HEK293 (cell line): Measurements from ENCODE around the gene UAP1.

ENCODE experiments used
- CTCF ChIA-PET: fragments of 350-600 bp; formaldehyde crosslinking; extraction: SDS; loops from one replicate; lab custom pipeline; 2021; ENCODE audit warnings: antibody characterized with exemption; lab: Yijun Ruan, JAX
- POLR2A ChIA-PET: fragments of 300-600 bp; formaldehyde crosslinking; extraction: SDS; loops from one replicate; lab custom pipeline; 2020; ENCODE audit warnings: antibody characterized with exemption, inconsistent platforms; lab: Yijun Ruan, JAX
- H3K27ac ChIP-seq: fragments of 200-500 bp; sonication (Bioruptor generic); 2 replicates; pipeline ENCODE4 v1.5.1; 2014; ENCODE audit warnings: low read depth, low read length, control low read depth, inconsistent platforms; ENCODE audit errors: extremely low read depth
- H3K36me3 ChIP-seq, 2 experiments: fragments of 200-500 bp in 1 of 2; sonication (Bioruptor generic) in 1 of 2; 1 replicate in 1 of 2; 2 replicates in 1 of 2; pipeline ENCODE4 v1.5.1; 2014 to 2017; ENCODE audit warnings: inconsistent platforms in 2 of 2, low read length in 2 of 2; ENCODE audit not compliant: control insufficient read depth in 2 of 2, insufficient read depth in 1 of 2
- H3K4me1 ChIP-seq: fragments of 200-500 bp; sonication (Bioruptor generic); 2 replicates; pipeline ENCODE4 v1.5.1; 2014; ENCODE audit warnings: mild to moderate bottlenecking, low read length, inconsistent platforms; ENCODE audit not compliant: control insufficient read depth, insufficient read depth
- H3K4me3 ChIP-seq: 2 replicates; pipeline ENCODE4 v1.5.1; 2011; ENCODE audit warnings: low read depth, mild to moderate bottlenecking, control low read depth, low read length, moderate library complexity
- H3K9me3 ChIP-seq: fragments of 200-500 bp; sonication (Bioruptor generic); 2 replicates; pipeline ENCODE4 v1.5.1; 2014; ENCODE audit warnings: low read depth, low read length, inconsistent platforms; ENCODE audit not compliant: control insufficient read depth, insufficient read depth
- HOXD13 ChIP-seq: sonication (generic); formaldehyde crosslinking; IDR thresholded peaks from 2 replicates; pipeline ENCODE4 v1.8.0; 2022; ENCODE audit warnings: missing genetic modification reagents, borderline replicate concordance
- KLF1 ChIP-seq: fragments of 450-650 bp; formaldehyde crosslinking; IDR thresholded peaks from 2 replicates; pipeline ENCODE4 v1.5.1; 2016; ENCODE audit warnings: missing biosample characterization, missing genetic modification characterization
- KLF10 ChIP-seq: fragments of 450-650 bp; IDR thresholded peaks from 2 replicates; pipeline ENCODE4 v1.5.1; 2018; ENCODE audit warnings: missing biosample characterization, mild to moderate bottlenecking, missing genetic modification characterization
- KLF17 ChIP-seq: fragments of 450-650 bp; formaldehyde crosslinking; IDR thresholded peaks from 2 replicates; pipeline ENCODE4 v1.5.1; 2016; ENCODE audit warnings: missing biosample characterization, missing genetic modification characterization
- REST ChIP-seq: fragments of 450-650 bp; formaldehyde crosslinking; IDR thresholded peaks from 2 replicates; pipeline ENCODE4 v1.5.1; 2016; ENCODE audit warnings: missing biosample characterization, missing genetic modification characterization
- SCRT1 ChIP-seq: fragments of 450-650 bp; formaldehyde crosslinking; IDR thresholded peaks from 2 replicates; pipeline ENCODE4 v1.5.1; 2016; ENCODE audit warnings: missing biosample characterization, missing genetic modification characterization, borderline replicate concordance
- ZBTB1 ChIP-seq: fragments of 450-650 bp; formaldehyde crosslinking; IDR thresholded peaks from 2 replicates; pipeline ENCODE4 v1.5.1; 2016; ENCODE audit warnings: missing biosample characterization, missing genetic modification characterization
- ZBTB48 ChIP-seq: fragments of 450-650 bp; formaldehyde crosslinking; IDR thresholded peaks from 2 replicates; pipeline ENCODE4 v1.5.1; 2016; ENCODE audit warnings: missing biosample characterization, missing genetic modification characterization
- ZEB2 ChIP-seq: fragments of 450-650 bp; formaldehyde crosslinking; IDR thresholded peaks from 2 replicates; pipeline ENCODE4 v1.5.1; 2016; ENCODE audit warnings: missing biosample characterization, missing genetic modification characterization
- ZNF140 ChIP-seq: fragments of 450-650 bp; formaldehyde crosslinking; IDR thresholded peaks from 2 replicates; pipeline ENCODE4 v1.5.1; 2016; ENCODE audit warnings: missing biosample characterization, missing genetic modification characterization
- ZNF266 ChIP-seq: fragments of 450-650 bp; formaldehyde crosslinking; IDR thresholded peaks from 2 replicates; pipeline ENCODE4 v1.5.1; 2016; ENCODE audit warnings: missing biosample characterization, missing genetic modification characterization, low read depth
- ZNF324 ChIP-seq: fragments of 450-650 bp; formaldehyde crosslinking; IDR thresholded peaks from 2 replicates; pipeline ENCODE4 v1.5.1; 2016; ENCODE audit warnings: missing biosample characterization, missing genetic modification characterization
- ZNF423 ChIP-seq: fragments of 450-650 bp; formaldehyde crosslinking; IDR thresholded peaks from 2 replicates; pipeline ENCODE4 v1.5.1; 2016; ENCODE audit warnings: missing biosample characterization, missing genetic modification characterization
- ZNF48 ChIP-seq: fragments of 450-650 bp; formaldehyde crosslinking; IDR thresholded peaks from 2 replicates; pipeline ENCODE4 v1.5.1; 2016; ENCODE audit warnings: missing biosample characterization, missing genetic modification characterization
- ZNF488 ChIP-seq: fragments of 450-650 bp; formaldehyde crosslinking; IDR thresholded peaks from 2 replicates; pipeline ENCODE4 v1.5.1; 2016; ENCODE audit warnings: missing biosample characterization, missing genetic modification characterization
- ZNF571 ChIP-seq: fragments of 450-650 bp; formaldehyde crosslinking; IDR thresholded peaks from 2 replicates; pipeline ENCODE4 v1.5.0; 2017; ENCODE audit warnings: missing biosample characterization, missing genetic modification characterization
- ZNF645 ChIP-seq: fragments of 450-650 bp; formaldehyde crosslinking; IDR thresholded peaks from 2 replicates; pipeline ENCODE4; 2016; ENCODE audit warnings: missing biosample characterization, missing genetic modification characterization
- ZNF76 ChIP-seq: fragments of 450-650 bp; formaldehyde crosslinking; IDR thresholded peaks from 2 replicates; pipeline ENCODE4; 2016; ENCODE audit warnings: low read depth, missing biosample characterization, missing genetic modification characterization, borderline replicate concordance
- ZNF785 ChIP-seq: fragments of 450-650 bp; formaldehyde crosslinking; IDR thresholded peaks from 2 replicates; pipeline ENCODE4 v1.5.1; 2016; ENCODE audit warnings: missing biosample characterization, missing genetic modification characterization

The UAP1 gene

GRCh38 chr1:162641114-162641513 lies 79.6 kb downstream of the UAP1 start:
- no peak overlapping the region for H3K27ac ChIP-seq
- H3K36me3 ChIP-seq: no peaks in the 10 kb centered on the region
- CTCF ChIA-PET: interaction anchor here (1.4 to 1.5 kb wide), 2 partner anchors 11 to 28 kb away, joined by 3 read pairs; no protein-coding TSS in a partner anchor
- H3K4me3 ChIP-seq: no peak overlapping the region
- H3K4me1 ChIP-seq: no peaks in the 10 kb centered on the region
- TF ChIP-seq ZNF76 (tag by site-specific recombination): no peak
- 0 out of 2 replicates have a peak, but pooled peaks have one; percentile 20 for TF ChIP-seq REST
- H3K9me3 ChIP-seq: no peaks in the 10 kb centered on the region
- POLR2A ChIA-PET: no interaction called here

- POLR2A ChIA-PET: no interaction called here
- Histone ChIP-seq H3K9me3 (no peaks in the 10 kb centered on the region), H3K4me1 (no peaks in the 10 kb centered on the region), H3K4me3 (no peak overlapping the region), H3K36me3 (no peaks in the 10 kb centered on the region), H3K27ac (no peak overlapping the region)
- TF ChIP-seq ZNF423 (tag by site-specific recombination): no peak
- no peak for TF ChIP-seq ZNF48
- TF ChIP-seq ZBTB48 (tag by site-specific recombination): no peak
- no peak for TF ChIP-seq ZEB2 (tag by site-specific recombination)
- no peak for TF ChIP-seq SCRT1
- no peak for TF ChIP-seq KLF1 (tag by site-specific recombination)
- TF ChIP-seq ZNF785 (tag by site-specific recombination): no peak
- no peak for TF ChIP-seq KLF17 (tag by site-specific recombination)
- TF ChIP-seq KLF10: no peak
- TF ChIP-seq ZNF324 (tag by site-specific recombination): no peak
- TF ChIP-seq ZBTB1 (tag by site-specific recombination): no peak
- no peak for TF ChIP-seq ZNF266
- TF ChIP-seq ZNF571 (tag by site-specific recombination): no peak
- TF ChIP-seq ZNF140 (tag by site-specific recombination): no peak
- TF ChIP-seq ZNF645: no peak
- TF ChIP-seq ZNF488 (tag by site-specific recombination): no peak
- TF ChIP-seq HOXD13 (CRISPR knock-in tag): no peak
- CTCF ChIA-PET: no interaction called here
These were observed 83.4 kb downstream of the UAP1 start for GRCh38 chr1:162644986-162645314.
